Thyroid gland (tissue), 4 donors: Measurements from ENCODE around the gene MAL.

Experiments
- POLR2A ChIP-seq, 2 donors: fragments of 450-650 bp; IDR thresholded peaks; one replicate each; pipeline ENCODE4 v1.6.1; 2017; ENCODE audit warnings: antibody characterized with exemption in 2 of 2, mild to moderate bottlenecking in 2 of 2, moderate library complexity in 1 of 2
- TF ChIP-seq, protein P1 (sequence below), 6 experiments: fragments of 200-600 bp in 3 of 6; fragments of 450-650 bp in 3 of 6; sonication (generic) in 3 of 6; IDR thresholded peaks; one replicate each; pipeline ENCODE4 v1.5.1; 2016 to 2019; ENCODE audit warnings: antibody characterized with exemption in 6 of 6, mild to moderate bottlenecking in 2 of 6, inconsistent platforms in 1 of 6, moderate library complexity in 1 of 6

DNA sequence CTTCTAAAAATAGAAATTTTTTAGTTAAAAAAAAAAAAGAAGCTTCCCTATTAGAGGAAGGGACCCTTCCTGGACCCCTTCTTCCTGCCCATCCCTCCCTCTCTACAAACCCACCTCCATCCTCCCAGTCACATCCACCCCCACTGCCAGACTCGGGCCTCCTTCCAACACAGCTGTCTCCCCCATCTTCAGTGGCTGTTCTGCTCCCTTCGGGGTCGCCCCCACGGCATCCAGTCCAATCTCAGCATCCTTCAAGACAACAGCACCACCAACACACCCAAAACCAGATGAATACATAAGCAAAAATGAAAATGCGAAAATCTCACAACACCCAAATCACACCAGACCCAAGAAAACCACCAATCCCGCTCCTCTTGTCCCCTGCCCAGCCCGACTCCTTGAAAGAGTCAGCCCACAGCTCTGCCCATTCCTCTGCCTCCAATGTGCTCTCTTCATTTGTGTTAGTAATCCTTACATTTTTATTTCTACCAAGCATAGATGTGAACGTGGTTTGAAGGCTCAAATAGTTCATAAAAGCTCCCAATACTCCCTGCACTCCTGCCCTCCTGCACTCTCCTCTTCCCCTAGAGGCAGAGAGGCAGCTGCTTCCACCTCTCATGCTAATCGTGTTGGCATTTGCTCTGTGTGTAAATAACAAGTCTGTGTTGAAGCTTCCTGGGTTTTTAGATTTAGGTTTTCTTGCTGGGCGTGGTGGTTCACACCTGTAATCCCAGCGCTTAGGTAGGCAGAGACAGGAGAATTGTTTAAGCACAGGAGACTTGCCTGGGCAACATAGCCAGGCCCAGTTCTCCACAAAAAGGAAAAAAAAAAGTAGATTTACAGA, 37.0 kb downstream of the MAL start:
- TF ChIP-seq, protein P1, sequence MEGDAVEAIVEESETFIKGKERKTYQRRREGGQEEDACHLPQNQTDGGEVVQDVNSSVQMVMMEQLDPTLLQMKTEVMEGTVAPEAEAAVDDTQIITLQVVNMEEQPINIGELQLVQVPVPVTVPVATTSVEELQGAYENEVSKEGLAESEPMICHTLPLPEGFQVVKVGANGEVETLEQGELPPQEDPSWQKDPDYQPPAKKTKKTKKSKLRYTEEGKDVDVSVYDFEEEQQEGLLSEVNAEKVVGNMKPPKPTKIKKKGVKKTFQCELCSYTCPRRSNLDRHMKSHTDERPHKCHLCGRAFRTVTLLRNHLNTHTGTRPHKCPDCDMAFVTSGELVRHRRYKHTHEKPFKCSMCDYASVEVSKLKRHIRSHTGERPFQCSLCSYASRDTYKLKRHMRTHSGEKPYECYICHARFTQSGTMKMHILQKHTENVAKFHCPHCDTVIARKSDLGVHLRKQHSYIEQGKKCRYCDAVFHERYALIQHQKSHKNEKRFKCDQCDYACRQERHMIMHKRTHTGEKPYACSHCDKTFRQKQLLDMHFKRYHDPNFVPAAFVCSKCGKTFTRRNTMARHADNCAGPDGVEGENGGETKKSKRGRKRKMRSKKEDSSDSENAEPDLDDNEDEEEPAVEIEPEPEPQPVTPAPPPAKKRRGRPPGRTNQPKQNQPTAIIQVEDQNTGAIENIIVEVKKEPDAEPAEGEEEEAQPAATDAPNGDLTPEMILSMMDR (IDR thresholded peaks at IDR 0.05): no peak
- TF ChIP-seq POLR2A (IDR thresholded peaks at IDR 0.05): no peak
